NCI-H2196 (cell line): ENCODE data around the gene SLC27A5.

Source experiments
- DNase-seq: peaks from one replicate; lab custom pipeline; 2025; ENCODE audit not compliant: unreplicated experiment; lab: John Stamatoyannopoulos, UW

SLC27A5 gene, protein sequence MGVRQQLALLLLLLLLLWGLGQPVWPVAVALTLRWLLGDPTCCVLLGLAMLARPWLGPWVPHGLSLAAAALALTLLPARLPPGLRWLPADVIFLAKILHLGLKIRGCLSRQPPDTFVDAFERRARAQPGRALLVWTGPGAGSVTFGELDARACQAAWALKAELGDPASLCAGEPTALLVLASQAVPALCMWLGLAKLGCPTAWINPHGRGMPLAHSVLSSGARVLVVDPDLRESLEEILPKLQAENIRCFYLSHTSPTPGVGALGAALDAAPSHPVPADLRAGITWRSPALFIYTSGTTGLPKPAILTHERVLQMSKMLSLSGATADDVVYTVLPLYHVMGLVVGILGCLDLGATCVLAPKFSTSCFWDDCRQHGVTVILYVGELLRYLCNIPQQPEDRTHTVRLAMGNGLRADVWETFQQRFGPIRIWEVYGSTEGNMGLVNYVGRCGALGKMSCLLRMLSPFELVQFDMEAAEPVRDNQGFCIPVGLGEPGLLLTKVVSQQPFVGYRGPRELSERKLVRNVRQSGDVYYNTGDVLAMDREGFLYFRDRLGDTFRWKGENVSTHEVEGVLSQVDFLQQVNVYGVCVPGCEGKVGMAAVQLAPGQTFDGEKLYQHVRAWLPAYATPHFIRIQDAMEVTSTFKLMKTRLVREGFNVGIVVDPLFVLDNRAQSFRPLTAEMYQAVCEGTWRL

GRCh38 chr19:58511353-58512208, at the start of gene SLC27A5:
TSS of gene SLC27A5 (minus strand) at chr19:58511992. CDS start at chr19:58511955, 37 bp downstream.
- no peak for DNase-seq

GRCh38 chr19:58560921-58561320, 49.1 kb upstream of the SLC27A5 start:
- no peak for DNase-seq

DNA sequence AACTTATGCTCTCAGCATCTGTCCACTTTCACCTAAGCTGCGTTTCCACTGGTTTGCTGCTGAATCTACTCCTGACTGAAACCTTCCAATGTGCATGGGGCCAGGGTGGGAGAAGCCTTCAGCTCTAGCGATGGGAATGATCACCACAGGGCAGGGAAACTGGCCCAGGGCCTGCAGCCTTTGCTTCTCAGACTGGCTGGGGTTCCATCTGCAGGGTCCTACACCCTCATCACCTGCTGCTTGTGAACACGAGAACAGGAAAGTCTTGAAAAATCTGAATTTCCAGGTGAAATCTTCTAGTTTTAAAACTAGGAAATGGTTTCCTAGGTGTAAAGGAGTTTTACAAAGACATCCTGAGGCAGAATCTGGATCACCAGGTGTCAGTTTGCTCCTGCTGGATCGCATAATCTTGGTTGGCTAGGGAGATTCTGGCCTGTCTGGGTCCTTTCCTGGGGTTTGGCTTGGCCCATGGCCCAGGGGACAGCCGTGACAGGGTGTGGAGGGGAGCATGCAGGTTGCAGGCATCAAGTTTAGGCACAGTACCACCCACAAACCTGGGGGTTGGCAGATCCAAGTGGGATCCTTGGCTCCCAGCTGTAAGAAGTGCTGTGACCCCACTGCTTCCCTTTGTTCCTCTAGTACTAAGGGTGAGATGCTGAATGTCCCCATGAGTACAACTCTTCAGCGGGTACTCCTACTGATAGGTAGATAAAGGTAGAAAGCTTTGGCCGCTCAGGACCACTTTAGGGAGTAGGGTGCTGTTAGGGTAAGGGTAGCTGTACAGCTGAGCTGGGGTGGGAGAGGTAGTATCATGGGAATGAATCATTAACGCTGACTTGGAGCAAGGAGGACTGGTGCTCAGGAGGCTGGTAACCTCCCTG, 48.5 kb upstream of the SLC27A5 start:
- no peak for DNase-seq

DNA sequence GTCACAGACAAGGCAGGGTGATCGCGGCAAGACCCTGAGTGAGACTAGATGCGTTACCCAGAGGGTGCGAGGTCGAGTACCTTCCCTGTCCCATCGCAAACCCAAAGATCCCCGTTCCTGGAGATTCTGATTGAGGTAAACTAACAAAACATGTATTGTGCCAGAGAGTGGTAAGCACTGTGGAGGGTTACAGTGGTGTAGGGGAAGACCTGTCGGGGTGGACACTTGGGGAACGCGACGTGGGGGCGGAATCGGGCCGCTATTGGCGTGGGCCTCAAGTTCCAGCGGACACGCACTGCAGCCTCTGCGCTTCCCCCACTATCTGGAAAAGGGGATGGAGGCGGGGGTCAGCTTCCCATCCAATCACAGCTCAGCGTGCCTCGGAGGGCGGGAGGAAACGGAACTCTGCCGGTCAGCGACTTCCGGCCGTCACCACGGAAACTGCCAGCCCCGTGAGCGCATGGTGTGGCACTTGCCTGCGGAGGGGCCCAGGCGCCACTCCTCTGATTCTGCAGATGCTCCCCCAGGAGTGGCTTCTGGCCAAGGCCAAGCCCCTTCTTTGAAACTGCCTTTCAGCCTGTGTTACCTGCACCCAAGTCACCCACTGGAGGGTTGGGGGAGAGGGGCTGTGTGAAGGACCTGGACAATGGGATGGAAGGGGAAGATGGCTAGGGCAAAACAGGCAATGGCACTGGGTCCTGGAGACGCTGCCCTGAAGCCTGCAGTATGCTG, 47.6 kb upstream of the SLC27A5 start:
- no peak for DNase-seq

DNA sequence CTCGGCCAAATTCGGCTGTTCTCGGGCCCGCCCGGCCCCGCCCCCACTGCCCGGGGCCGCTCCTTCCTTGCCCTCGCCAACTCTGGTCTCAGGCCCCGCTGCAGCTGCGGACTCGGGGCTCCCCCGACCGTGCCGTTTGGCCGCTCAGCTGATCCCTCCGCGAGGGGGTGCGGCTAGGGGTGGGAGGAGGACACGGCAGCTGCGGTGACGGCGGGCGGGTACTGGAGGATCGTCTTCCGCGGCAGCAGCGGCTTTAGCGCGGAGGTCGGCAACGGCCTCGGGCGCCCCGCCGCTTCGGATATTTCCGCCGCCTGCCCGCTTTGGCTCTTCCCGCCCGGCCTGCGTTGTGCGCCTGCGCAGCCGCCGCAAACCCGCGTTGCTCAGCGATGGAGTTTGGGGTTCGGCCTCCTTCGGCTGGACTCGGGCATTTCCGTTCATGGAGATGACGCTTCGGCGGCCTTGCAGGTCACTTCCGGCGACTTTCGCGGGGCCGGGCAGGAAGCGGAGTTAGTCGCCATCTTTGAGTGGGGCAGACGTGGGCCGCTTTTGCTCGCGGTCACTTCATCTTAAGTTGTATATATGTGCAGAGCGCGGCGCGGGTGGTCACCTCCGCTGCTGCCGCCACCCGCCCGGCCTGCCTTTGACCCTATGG, 47.0 kb upstream of the SLC27A5 start:
- DNase-seq = no peak

GRCh38 chr19:58558066-58558622, 46.4 kb upstream of the SLC27A5 start, which contains the start of gene UBE2M:
TSS of gene UBE2M (minus strand) at chr19:58558611. CDS start at chr19:58558381, 230 bp downstream.
- no peak for DNase-seq

- DNase-seq = no peak
These were observed 45.7 kb upstream of the SLC27A5 start for GRCh38 chr19:58557221-58558065.

GRCh38 chr19:58556622-58557220, 44.9 kb upstream of the SLC27A5 start:
- DNase-seq = no peak

- no peak for DNase-seq
These were observed 44.3 kb upstream of the SLC27A5 start for GRCh38 chr19:58555920-58556621.

- no peak for DNase-seq
These were observed 43.6 kb upstream of the SLC27A5 start for GRCh38 chr19:58555369-58555885.

GRCh38 chr19:58554494-58555368, 42.9 kb upstream of the SLC27A5 start, which contains the start of gene CHMP2A:
TSS of gene CHMP2A (minus strand) at chr19:58555105. CDS start at chr19:58554212, 893 bp downstream.
- no peak for DNase-seq

DNA sequence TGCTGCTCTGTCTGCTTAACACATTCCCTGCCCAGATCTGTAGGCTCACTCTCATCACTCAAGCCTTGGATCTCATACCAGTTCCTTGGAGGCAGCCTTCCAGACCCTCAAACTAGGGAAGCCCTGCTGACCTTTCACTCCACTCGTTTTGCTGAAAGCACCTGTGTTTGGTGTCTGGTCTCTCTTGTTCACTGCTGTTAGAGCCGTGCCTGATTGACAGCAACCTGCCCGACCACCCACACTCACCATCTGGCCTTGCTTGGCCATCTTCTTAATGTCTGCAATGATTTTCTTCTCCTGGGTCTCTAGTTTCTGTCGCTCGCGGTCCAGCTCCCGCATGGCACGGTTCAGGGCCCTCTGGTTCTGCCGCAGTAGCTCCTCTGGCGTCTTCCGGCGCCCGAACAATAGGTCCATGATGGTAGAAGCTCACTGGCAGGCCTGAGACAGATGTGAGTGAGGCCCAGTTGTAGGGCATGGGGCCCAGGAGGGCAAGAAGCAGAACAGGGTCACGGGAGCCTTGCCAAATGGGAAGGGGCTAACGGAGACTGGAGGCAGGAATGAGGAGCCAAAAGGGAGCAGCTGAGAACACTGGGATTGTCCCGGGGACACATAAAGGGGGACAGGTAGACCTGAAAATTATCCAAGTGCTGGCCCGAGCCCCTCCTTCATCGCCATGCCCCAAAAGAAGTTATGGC, 42.2 kb upstream of the SLC27A5 start:
- no peak for DNase-seq

- no peak for DNase-seq
These were observed 40.9 kb upstream of the SLC27A5 start for GRCh38 chr19:58552655-58553054.

DNA sequence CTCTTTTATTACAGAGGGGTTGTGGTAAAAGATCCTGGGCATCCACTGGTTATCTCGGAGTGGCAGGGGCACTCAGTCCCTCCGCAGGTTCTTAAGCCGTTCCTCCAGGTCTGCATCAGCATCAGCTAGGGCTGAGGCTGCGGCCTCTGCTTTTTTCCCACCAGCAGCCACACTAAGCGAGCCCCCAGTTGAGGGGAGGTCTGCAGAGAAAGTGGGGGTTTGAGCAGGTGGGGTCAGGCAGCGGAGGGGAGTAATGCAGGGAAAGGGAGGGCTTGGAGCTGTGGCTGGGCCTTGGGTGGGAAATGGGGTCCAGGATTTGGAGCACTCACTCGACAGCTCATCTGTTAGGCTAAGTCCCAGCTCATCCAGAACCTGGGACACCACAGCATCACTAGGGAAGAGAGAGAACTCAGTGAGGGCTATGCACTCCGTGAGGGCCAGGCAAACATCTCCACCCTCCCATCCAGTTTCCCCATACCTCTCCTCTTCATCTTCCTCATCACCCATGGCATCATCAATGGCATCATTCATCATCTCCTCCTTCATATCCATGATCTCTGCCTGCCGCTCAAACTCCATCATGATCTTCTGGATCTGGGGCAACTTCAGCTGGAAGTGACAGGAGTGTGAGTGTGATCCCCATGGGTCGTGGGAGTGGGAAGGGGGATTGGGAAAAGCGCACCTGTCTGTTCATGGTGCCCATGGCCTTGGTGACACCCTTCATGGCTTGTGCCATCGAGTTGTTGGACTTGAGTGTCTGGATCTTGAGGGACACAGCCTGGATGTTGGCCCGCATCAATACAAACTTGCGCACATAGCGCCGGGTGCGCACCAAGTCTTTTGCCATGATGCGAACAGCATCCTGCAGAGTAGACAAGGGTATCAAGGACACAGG, 40.0 kb upstream of the SLC27A5 start:
- DNase-seq = no peak
